Subcutaneous abdominal adipose tissue (tissue), 5 donors: ENCODE results near the gene CASTOR1.
A peak's percentile ranks its signal among the peaks of the same experiment; 100 is the strongest.

ENCODE experiments used
- H3K27ac ChIP-seq: one replicate; pipeline ENCODE4 v1.7.0; 2013; ENCODE audit warnings: low read depth, mild to moderate bottlenecking, inconsistent platforms, low read length, moderate library complexity
- H3K27me3 ChIP-seq, 5 donors: one replicate each; pipeline ENCODE4 v1.7.0; 2013; ENCODE audit warnings: low read length in 5 of 5, inconsistent platforms in 1 of 5; ENCODE audit not compliant: control insufficient read depth in 5 of 5, insufficient read depth in 4 of 5
- H3K36me3 ChIP-seq, 5 donors: one replicate each; pipeline ENCODE4 v1.7.0; 2013; ENCODE audit warnings: low read length in 5 of 5; ENCODE audit not compliant: control insufficient read depth in 5 of 5, insufficient read depth in 5 of 5
- H3K4me1 ChIP-seq, 5 donors: one replicate each; pipeline ENCODE4 v1.7.0; 2013; ENCODE audit warnings: low read length in 5 of 5, mild to moderate bottlenecking in 3 of 5, moderate library complexity in 1 of 5; ENCODE audit not compliant: control insufficient read depth in 5 of 5, insufficient read depth in 5 of 5
- H3K4me3 ChIP-seq, 5 donors: one replicate each; pipeline ENCODE4 v1.7.0; 2013; ENCODE audit warnings: low read length in 5 of 5, low read depth in 1 of 5
- H3K9ac ChIP-seq, 5 donors: one replicate each; pipeline ENCODE4 v1.7.0; 2013; ENCODE audit warnings: low read length in 5 of 5, mild to moderate bottlenecking in 4 of 5, moderate library complexity in 3 of 5
- H3K9me3 ChIP-seq, 5 donors: one replicate each; pipeline ENCODE4 v1.7.0; 2013; ENCODE audit warnings: low read length in 5 of 5; ENCODE audit not compliant: control insufficient read depth in 5 of 5
- donor health status: healthy.
- donor health status: healthy.
- donor health status: healthy.
- donor health status: healthy.
- donor health status: healthy.

CASTOR1 gene

GRCh38 chr22:30332551-30332950, 43.2 kb upstream of the CASTOR1 start:
- no peaks in the 10 kb centered on the region for H3K9me3 ChIP-seq
- H3K27me3 ChIP-seq = no peaks in the 10 kb centered on the region
- H3K9ac ChIP-seq = no peak overlapping the region
- no peak overlapping the region for H3K27ac ChIP-seq
- H3K4me3 ChIP-seq = no peak overlapping the region
- peaks cover 2 to 24% (median 13%) of the 10 kb centered on the region in 5 donors for H3K4me1 ChIP-seq
- peaks cover 10 to 67% (median 57%) of the 10 kb centered on the region in 5 donors for H3K36me3 ChIP-seq

- H3K4me3 ChIP-seq = no peak overlapping the region
- H3K36me3 ChIP-seq = peaks cover 3 to 27% (median 17%) of the 10 kb centered on the region in 5 donors
- no peaks in the 10 kb centered on the region for H3K9me3 ChIP-seq
- no peak overlapping the region for H3K9ac ChIP-seq
- no peak overlapping the region for H3K27ac ChIP-seq
- H3K4me1 ChIP-seq = peaks cover 14 to 37% (median 32%) of the 10 kb centered on the region in 5 donors
- H3K27me3 ChIP-seq = no peaks in the 10 kb centered on the region
Observed at GRCh38 chr22:30328466-30329049, 39.3 kb upstream of the CASTOR1 start.

GRCh38 chr22:30327864-30328345, 38.6 kb upstream of the CASTOR1 start:
- H3K4me1 ChIP-seq = peaks cover 14 to 39% (median 36%) of the 10 kb centered on the region in 5 donors
- H3K27me3 ChIP-seq = no peaks in the 10 kb centered on the region
- H3K9me3 ChIP-seq = no peaks in the 10 kb centered on the region
- H3K36me3 ChIP-seq = peaks cover 0 to 21% (median 11%) of the 10 kb centered on the region in 5 donors
- H3K27ac ChIP-seq = no peak overlapping the region
- no peak overlapping the region for H3K4me3 ChIP-seq
- H3K9ac ChIP-seq = peak overlapping the region in 1 of 5 donors; percentile 75

- peak within 1 kb of the TSS; percentile 99 for H3K27ac ChIP-seq
- peaks cover 0 to 12% (median 4%) of the 10 kb centered on the region in 5 donors for H3K36me3 ChIP-seq
- peak within 1 kb of the TSS; percentile 74 to 96 (median 90) for H3K9ac ChIP-seq
- H3K9me3 ChIP-seq = no peaks in the 10 kb centered on the region
- peak within 1 kb of the TSS; percentile 81 to 87 (median 81) for H3K4me3 ChIP-seq
- H3K4me1 ChIP-seq = peaks cover 14 to 44% (median 41%) of the 10 kb centered on the region in 5 donors
- no peaks in the 10 kb centered on the region for H3K27me3 ChIP-seq
Observed at GRCh38 chr22:30326706-30327362, 37.5 kb upstream of the CASTOR1 start, which contains the start of gene TBC1D10A. TSS of gene TBC1D10A (minus strand) at chr22:30326941. CDS start at chr22:30326881, 60 bp downstream.

DNA sequence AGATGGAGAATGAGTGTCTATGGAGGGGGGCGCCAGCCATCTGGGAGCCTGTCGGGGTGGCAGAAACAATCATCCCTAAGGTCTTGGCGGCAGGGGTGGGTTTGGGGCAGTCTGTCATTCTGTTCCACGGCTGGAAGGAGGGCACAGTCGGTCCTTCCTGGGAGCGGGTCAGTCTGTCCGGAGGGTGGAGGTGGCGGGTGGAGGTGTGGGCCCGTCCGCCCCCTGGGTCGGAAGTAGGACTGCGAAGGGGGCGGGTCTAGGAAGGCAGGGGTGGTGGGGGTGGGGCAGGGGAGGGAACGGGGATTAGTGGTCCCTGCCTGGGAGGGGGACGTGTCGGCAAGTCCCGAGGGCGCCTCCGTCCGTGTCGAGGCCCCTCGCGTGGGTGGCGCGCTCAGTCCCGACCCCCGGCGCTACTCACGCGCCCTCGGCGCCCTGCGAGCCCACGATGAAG, 37.0 kb upstream of the CASTOR1 start:
- H3K9me3 ChIP-seq = no peaks in the 10 kb centered on the region
- H3K4me3 ChIP-seq = peak overlapping the region; percentile 81 to 87 (median 81)
- peak overlapping the region; percentile 74 to 96 (median 90) for H3K9ac ChIP-seq
- peaks cover 16 to 49% (median 47%) of the 10 kb centered on the region in 5 donors for H3K4me1 ChIP-seq
- peak overlapping the region; percentile 99 for H3K27ac ChIP-seq
- H3K36me3 ChIP-seq = peaks cover 0 to 10% (median 3%) of the 10 kb centered on the region in 5 donors
- H3K27me3 ChIP-seq = no peaks in the 10 kb centered on the region

DNA sequence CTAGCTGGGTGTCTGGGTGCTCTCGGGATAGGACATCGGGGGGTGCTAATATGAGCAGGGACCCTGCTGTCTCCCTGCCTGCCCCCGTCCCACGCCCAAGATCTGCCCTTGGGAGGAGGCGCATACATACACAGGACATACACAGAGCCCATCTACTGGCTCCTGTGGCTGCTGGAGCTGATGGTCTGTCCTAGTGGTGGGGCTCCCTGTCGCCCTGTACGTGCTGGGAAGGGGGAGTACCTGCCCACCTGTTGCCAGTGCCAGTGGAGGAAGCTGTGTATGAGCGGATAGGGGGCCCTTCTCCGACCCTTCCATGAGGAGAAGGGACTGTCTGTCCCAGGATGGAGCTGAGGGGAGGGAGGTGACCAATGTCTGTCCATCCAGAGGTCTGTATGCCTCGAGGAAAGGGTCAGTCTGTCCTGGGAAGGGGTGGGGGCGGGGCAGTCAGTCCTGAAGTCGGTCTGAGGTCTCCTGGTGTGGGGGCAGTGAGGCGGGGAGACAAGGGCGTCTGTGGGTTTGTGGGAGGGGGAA, 36.5 kb upstream of the CASTOR1 start:
- H3K4me1 ChIP-seq = peaks cover 20 to 54% (median 52%) of the 10 kb centered on the region in 5 donors
- H3K4me3 ChIP-seq = peak overlapping the region; percentile 81 to 87 (median 81)
- H3K27me3 ChIP-seq = no peaks in the 10 kb centered on the region
- peak overlapping the region; percentile 71 to 96 (median 90) for H3K9ac ChIP-seq
- H3K9me3 ChIP-seq = no peaks in the 10 kb centered on the region
- H3K27ac ChIP-seq = peak overlapping the region; percentile 99
- H3K36me3 ChIP-seq = peaks cover 0 to 6% (median under 1%) of the 10 kb centered on the region in 5 donors

GRCh38 chr22:30325065-30325720, 35.9 kb upstream of the CASTOR1 start:
- Histone ChIP-seq H3K36me3 (peaks cover 0 to 7% (median 3%) of the 10 kb centered on the region in 5 donors), H3K27ac (peak overlapping the region; percentile 99), H3K4me3 (peak overlapping the region; percentile 81 to 87 (median 81)), H3K4me1 (peaks cover 22 to 60% (median 58%) of the 10 kb centered on the region in 5 donors), H3K9me3 (no peaks in the 10 kb centered on the region), H3K27me3 (no peaks in the 10 kb centered on the region), H3K9ac (peak overlapping the region; percentile 72 to 96 (median 90))

DNA sequence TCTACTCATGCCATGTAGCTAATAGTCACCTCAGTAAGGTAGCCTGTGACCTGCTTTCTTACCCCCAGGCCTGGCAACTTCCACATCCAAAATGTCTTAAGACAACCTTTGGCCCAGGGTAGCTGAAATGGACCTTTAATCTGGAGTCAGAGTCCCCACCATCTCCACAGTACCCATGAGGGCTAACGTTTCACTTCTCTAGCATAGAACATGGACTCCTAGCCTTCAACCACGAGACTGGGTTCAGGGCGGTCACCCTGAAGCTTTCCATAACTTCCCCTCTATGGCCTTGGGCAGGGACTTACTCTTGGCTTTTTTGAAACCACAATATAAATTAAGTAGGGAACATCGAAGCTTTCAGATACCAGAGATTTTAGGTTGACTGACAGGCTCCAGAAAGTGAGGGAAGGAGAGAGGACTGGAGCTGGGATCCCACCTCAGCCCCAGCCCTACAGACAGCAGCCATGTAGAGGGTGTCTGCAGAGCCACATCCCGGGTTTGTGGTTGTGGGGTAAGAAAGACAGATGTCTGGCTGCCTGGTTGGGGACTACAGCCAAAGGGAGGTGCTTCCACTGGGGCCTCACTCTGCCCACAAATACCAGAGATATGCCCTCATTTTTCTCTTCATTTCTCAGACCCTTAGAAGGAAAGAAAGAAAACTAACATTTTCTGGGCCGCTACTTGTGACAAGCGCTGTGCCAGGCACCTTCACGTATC, 34.9 kb upstream of the CASTOR1 start:
- Histone ChIP-seq H3K27me3 (no peaks in the 10 kb centered on the region), H3K9ac (peak overlapping the region; percentile 72 to 96 (median 90)), H3K9me3 (no peaks in the 10 kb centered on the region), H3K36me3 (peaks cover 0 to 17% (median 4%) of the 10 kb centered on the region in 5 donors), H3K4me3 (peak overlapping the region; percentile 81 to 87 (median 81)), H3K27ac (peak overlapping the region; percentile 99), H3K4me1 (peaks cover 29 to 71% (median 68%) of the 10 kb centered on the region in 5 donors)

DNA sequence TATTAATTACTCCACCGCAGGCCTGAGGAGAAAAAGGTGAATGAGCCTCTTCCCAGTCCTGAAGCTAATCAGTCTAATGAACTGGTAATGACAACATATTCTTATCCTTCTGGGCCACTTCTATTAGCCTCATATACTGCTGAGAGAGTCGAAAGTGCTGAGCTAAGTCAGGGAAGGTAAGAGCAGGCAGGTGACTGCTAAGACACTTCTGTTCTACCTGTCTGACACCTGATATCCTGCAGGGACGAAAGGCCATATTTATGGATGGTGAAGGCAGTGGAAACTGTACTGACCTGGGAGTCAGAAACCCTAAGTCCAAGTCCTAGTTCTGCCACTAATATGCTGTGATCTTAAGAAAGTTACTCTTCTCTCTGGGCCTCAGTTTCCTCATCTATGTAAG, 33.9 kb upstream of the CASTOR1 start:
- Histone ChIP-seq H3K9me3 (no peaks in the 10 kb centered on the region), H3K4me1 (peaks cover 29 to 80% (median 77%) of the 10 kb centered on the region in 5 donors), H3K4me3 (no peak overlapping the region), H3K27me3 (no peaks in the 10 kb centered on the region), H3K9ac (no peak overlapping the region), H3K36me3 (peaks cover 0 to 21% (median 6%) of the 10 kb centered on the region in 5 donors), H3K27ac (peak overlapping the region; percentile 35)
